ENCODE data around the gene DNM3.

The DNM3 gene

GRCh38 chr1:171916315-171916771, 75.0 kb downstream of the DNM3 start:
- DNase-seq (ENCODE audit: extremely low read depth in 1 of 2, low read depth in 1 of 2) = no peak

- DNase-seq (ENCODE audit: extremely low read depth in 1 of 2, low read depth in 1 of 2) = no peak
Observed at GRCh38 chr1:171917331-171917730, 76.0 kb downstream of the DNM3 start.

- DNase-seq (ENCODE audit: extremely low read depth in 1 of 2, low read depth in 1 of 2) = no peak
Observed at GRCh38 chr1:171919891-171920887, 78.9 kb downstream of the DNM3 start.

- DNase-seq (ENCODE audit: extremely low read depth in 1 of 2, low read depth in 1 of 2) = no peak
Observed at GRCh38 chr1:171922999-171923398, 81.7 kb downstream of the DNM3 start.

GRCh38 chr1:171929121-171929520, 87.8 kb downstream of the DNM3 start:
- DNase-seq (ENCODE audit: extremely low read depth in 1 of 2, low read depth in 1 of 2) = no peak

- DNase-seq (ENCODE audit: extremely low read depth in 1 of 2, low read depth in 1 of 2) = no peak
Observed at GRCh38 chr1:171931752-171932151, 90.5 kb downstream of the DNM3 start.

- DNase-seq (ENCODE audit: extremely low read depth in 1 of 2, low read depth in 1 of 2) = no peak
Observed at GRCh38 chr1:171934664-171935063, 93.4 kb downstream of the DNM3 start.

GRCh38 chr1:171935086-171935485, 93.8 kb downstream of the DNM3 start:
- DNase-seq (ENCODE audit: extremely low read depth in 1 of 2, low read depth in 1 of 2) = no peak

- no peak for DNase-seq (ENCODE audit: extremely low read depth in 1 of 2, low read depth in 1 of 2)
Observed at GRCh38 chr1:171935664-171936063, 94.4 kb downstream of the DNM3 start.

GRCh38 chr1:171937938-171938337, 96.6 kb downstream of the DNM3 start:
- DNase-seq (ENCODE audit: extremely low read depth in 1 of 2, low read depth in 1 of 2) = no peak

GRCh38 chr1:171939740-171940139, 98.4 kb downstream of the DNM3 start:
- DNase-seq (ENCODE audit: extremely low read depth in 1 of 2, low read depth in 1 of 2) = no peak

- DNase-seq (ENCODE audit: extremely low read depth in 1 of 2, low read depth in 1 of 2) = no peak
Observed at GRCh38 chr1:171940368-171940767, 99.1 kb downstream of the DNM3 start.

- no peak for DNase-seq (ENCODE audit: extremely low read depth in 1 of 2, low read depth in 1 of 2)
Observed at GRCh38 chr1:171941920-171942319, 100.6 kb downstream of the DNM3 start.

GRCh38 chr1:171943973-171944561, 102.8 kb downstream of the DNM3 start:
- DNase-seq (ENCODE audit: extremely low read depth in 1 of 2, low read depth in 1 of 2) = no peak

GRCh38 chr1:171948511-171948910, 107.2 kb downstream of the DNM3 start:
- no peak for DNase-seq (ENCODE audit: extremely low read depth in 1 of 2, low read depth in 1 of 2)

GRCh38 chr1:171949316-171949715, 108.0 kb downstream of the DNM3 start:
- DNase-seq (ENCODE audit: extremely low read depth in 1 of 2, low read depth in 1 of 2) = no peak

GRCh38 chr1:171953835-171954234, 112.5 kb downstream of the DNM3 start:
- no peak for DNase-seq (ENCODE audit: extremely low read depth in 1 of 2, low read depth in 1 of 2)

- DNase-seq (ENCODE audit: extremely low read depth in 1 of 2, low read depth in 1 of 2) = no peak
Observed at GRCh38 chr1:171954361-171954760, 113.1 kb downstream of the DNM3 start.

- DNase-seq (ENCODE audit: extremely low read depth in 1 of 2, low read depth in 1 of 2) = no peak
Observed at GRCh38 chr1:171961861-171962260, 120.6 kb downstream of the DNM3 start.

- no peak for DNase-seq (ENCODE audit: extremely low read depth in 1 of 2, low read depth in 1 of 2)
Observed at GRCh38 chr1:171963762-171964161, 122.5 kb downstream of the DNM3 start.

GRCh38 chr1:171965777-171966176, 124.5 kb downstream of the DNM3 start:
- no peak for DNase-seq (ENCODE audit: extremely low read depth in 1 of 2, low read depth in 1 of 2)
